HCT116 (cell line): ENCODE measurements around the gene ZNF74. TPM values are rescaled to one million over a fixed set of nuclear protein-coding genes. Genes with fewer than 3 reads are reported as not detected.

Experiments
- ATAC-seq: fragments of 200-7000 bp; cut with Tn5 transposase; 2 replicates; pipeline ENCODE4 v1.9.1; 2020; ENCODE audit warnings: mild to moderate bottlenecking, moderate library complexity
- BruUV-seq: library from RNA; stranded (reverse); fragments of 400-500 nt; replicated peaks from 2 replicates; lab custom pipeline; 2021; lab: Mats Ljungman, UMichigan
- CTCF ChIA-PET: fragments of 300-600 bp; sonication (Branson Sonifier 250); formaldehyde crosslinking; loops from one replicate; lab custom pipeline; 2021; ENCODE audit warnings: antibody characterized with exemption; lab: Charles Lee
- POLR2A ChIA-PET: fragments of 300-600, 350-600 bp; sonication (Branson Sonifier 250); formaldehyde crosslinking; loops from one replicate; lab custom pipeline; 2021; ENCODE audit warnings: antibody characterized with exemption; lab: Charles Lee
- RAD21 ChIA-PET, 2 experiments: fragments of 300-600 bp; sonication (Branson Sonifier 250); formaldehyde crosslinking; loops; one replicate each; lab custom pipeline; 2023; ENCODE audit warnings: low total read pairs in 2 of 2; ENCODE audit not compliant: uncharacterized antibody in 2 of 2, unreplicated experiment in 2 of 2, low non-redundant PET in 1 of 2; lab: Charles Lee
- DNase-seq: peaks from one replicate; pipeline ENCODE4 v3.0.0-alpha.2; 2010; ENCODE audit warnings: low read depth, low spot score
- H2AFZ ChIP-seq: fragments of 200-600 bp; shearing (Covaris generic), sonication (generic); 2 replicates; pipeline ENCODE4 v1.6.1; 2017; ENCODE audit warnings: low read depth, mixed run types, mixed read lengths, antibody characterized with exemption, low read length; ENCODE audit not compliant: poor library complexity, severe bottlenecking
- H3K27ac ChIP-seq: 2 replicates; pipeline ENCODE4 v1.5.1; 2012; ENCODE audit warnings: low read depth, low read length
- H3K27me3 ChIP-seq: fragments of 200-600 bp; sonication (generic); 2 replicates; pipeline ENCODE4 v1.6.1; 2016; ENCODE audit warnings: mixed run types, low read length, mixed read lengths; ENCODE audit not compliant: insufficient read depth
- H3K36me3 ChIP-seq, 2 experiments: fragments of 200-500 bp in 1 of 2; fragments of 200-600 bp in 1 of 2; sonication (Bioruptor generic) in 1 of 2; sonication (generic) in 1 of 2; 2 replicates each; pipeline versions ENCODE4 v1.5.1 to v1.6.1; 2014 to 2016; ENCODE audit warnings: low read length in 2 of 2, inconsistent platforms in 1 of 2, mixed read lengths in 1 of 2, mixed run types in 1 of 2; ENCODE audit not compliant: insufficient read depth in 2 of 2, control insufficient read depth in 1 of 2
- H3K4me1 ChIP-seq, 2 experiments: fragments of 200-600 bp in 1 of 2; sonication (generic) in 1 of 2; 2 replicates each; pipeline versions ENCODE4 v1.5.1 to v1.6.1; 2012 to 2017; ENCODE audit warnings: low read length in 2 of 2, inconsistent platforms in 1 of 2, mild to moderate bottlenecking in 1 of 2, mixed read lengths in 1 of 2, mixed run types in 1 of 2, moderate library complexity in 1 of 2; ENCODE audit not compliant: insufficient read depth in 2 of 2, control insufficient read depth in 1 of 2
- H3K4me2 ChIP-seq: fragments of 200-600 bp; sonication (generic); 2 replicates; pipeline ENCODE4 v1.6.1; 2017; ENCODE audit warnings: mixed run types, low read length, mixed read lengths
- H3K4me3 ChIP-seq, 2 experiments: fragments of 200-600 bp in 1 of 2; sonication (generic) in 1 of 2; replicated peaks in 1 of 2; 2 replicates each; pipeline ENCODE4 v1.5.1; 2011 to 2016; ENCODE audit warnings: low read length in 2 of 2, control low read depth in 1 of 2, low read depth in 1 of 2, mild to moderate bottlenecking in 1 of 2, mixed read lengths in 1 of 2, mixed run types in 1 of 2
- H3K79me2 ChIP-seq: fragments of 200-600 bp; sonication (generic); 2 replicates; pipeline ENCODE4 v1.6.1; 2017; ENCODE audit warnings: mild to moderate bottlenecking, mixed run types, low read length, moderate library complexity, mixed read lengths; ENCODE audit not compliant: insufficient read depth
- H3K9ac ChIP-seq: fragments of 200-600 bp; sonication (generic); 2 replicates; pipeline ENCODE4 v1.6.1; 2016; ENCODE audit warnings: low read length, mixed read lengths
- H3K9me2 ChIP-seq: fragments of 200-600 bp; sonication (generic), shearing (Covaris generic); 2 replicates; pipeline ENCODE4 v1.6.1; 2017; ENCODE audit warnings: mixed run types, mild to moderate bottlenecking, moderate library complexity; ENCODE audit not compliant: insufficient read depth
- H3K9me3 ChIP-seq, 2 experiments: fragments of 200-500 bp in 1 of 2; fragments of 200-600 bp in 1 of 2; sonication (Bioruptor generic) in 1 of 2; sonication (generic) in 1 of 2; 2 replicates each; pipeline ENCODE4 v1.6.1; 2014 to 2017; ENCODE audit warnings: low read length in 2 of 2, mixed read lengths in 2 of 2, inconsistent platforms in 1 of 2, low read depth in 1 of 2, mild to moderate bottlenecking in 1 of 2, mixed run types in 1 of 2, moderate library complexity in 1 of 2; ENCODE audit not compliant: control insufficient read depth in 1 of 2, insufficient read depth in 1 of 2
- H4K20me1 ChIP-seq: fragments of 200-600 bp; sonication (generic), shearing (Covaris generic); 2 replicates; pipeline ENCODE4 v1.6.1; 2017; ENCODE audit warnings: mixed run types, mild to moderate bottlenecking, moderate library complexity; ENCODE audit not compliant: insufficient read depth
- CBX3 ChIP-seq: IDR thresholded peaks from 2 replicates; pipeline ENCODE4 v1.6.1; 2012; ENCODE audit warnings: low read depth
- CEBPB ChIP-seq: IDR thresholded peaks from 2 replicates; pipeline ENCODE4 v1.6.1; 2012; ENCODE audit warnings: low read depth
- EGR1 ChIP-seq: IDR thresholded peaks from 2 replicates; pipeline ENCODE4 v1.6.1; 2012; ENCODE audit warnings: low read depth
- ELF1 ChIP-seq: IDR thresholded peaks from 2 replicates; pipeline ENCODE4 v1.6.1; 2012; ENCODE audit warnings: low read depth, borderline replicate concordance
- EZH2 ChIP-seq: fragments of 200-600 bp; sonication (generic); IDR thresholded peaks from 2 replicates; pipeline ENCODE4 v1.6.1; 2017; ENCODE audit warnings: antibody characterized with exemption, mixed run types
- EZH2phosphoT487 ChIP-seq: fragments of 200-600 bp; IDR thresholded peaks from 2 replicates; pipeline ENCODE4 v1.6.1; 2018; ENCODE audit warnings: antibody characterized with exemption, borderline replicate concordance
- RAD21 ChIP-seq: IDR thresholded peaks from 2 replicates; pipeline ENCODE4 v1.6.1; 2012; ENCODE audit warnings: low read depth, mild to moderate bottlenecking
- SIN3A ChIP-seq: IDR thresholded peaks from 2 replicates; pipeline ENCODE4 v1.6.1; 2012; ENCODE audit warnings: low read depth
- SRF ChIP-seq: IDR thresholded peaks from 2 replicates; pipeline ENCODE4 v1.6.1; 2012; ENCODE audit warnings: low read depth
- ZFX ChIP-seq: fragments of 450-650 bp; IDR thresholded peaks from 2 replicates; pipeline ENCODE4 v1.6.1; 2017
- ZNF274 ChIP-seq: fragments of 200-500 bp; sonication (Bioruptor generic); IDR thresholded peaks from 2 replicates; pipeline ENCODE4 v1.6.1; 2014; ENCODE audit warnings: mild to moderate bottlenecking, low read depth, low read length, inconsistent platforms
- intact Hi-C: fragments of 100-400 bp; cut with micrococcal nuclease; formaldehyde crosslinking; loops from 2 replicates; pipeline ENCODE4 v1.10.0; 2022
- total RNA-seq: library from RNA; stranded (reverse); gene quantifications from one replicate; pipeline ENCODE4 v1.2.1, GENCODE V29; 2021; ENCODE audit not compliant: unreplicated experiment
- TF ChIP-seq, protein P1 (sequence below), 3 experiments: fragments of 200-600 bp in 1 of 3; sonication (generic) in 1 of 3; IDR thresholded peaks in 2 of 3; conservative IDR thresholded peaks in 1 of 3; 2 replicates each; pipeline ENCODE4 v1.5.1; 2012 to 2017; ENCODE audit warnings: low read depth in 2 of 3, low read length in 2 of 3, antibody characterized with exemption in 1 of 3, borderline replicate concordance in 1 of 3, control low read depth in 1 of 3, mild to moderate bottlenecking in 1 of 3, mixed read lengths in 1 of 3, mixed run types in 1 of 3, moderate library complexity in 1 of 3; ENCODE audit not compliant: insufficient read depth in 1 of 3

Gene ZNF74
- total RNA-seq, 1 experiment from 2014 or later = 15.4 TPM

DNA sequence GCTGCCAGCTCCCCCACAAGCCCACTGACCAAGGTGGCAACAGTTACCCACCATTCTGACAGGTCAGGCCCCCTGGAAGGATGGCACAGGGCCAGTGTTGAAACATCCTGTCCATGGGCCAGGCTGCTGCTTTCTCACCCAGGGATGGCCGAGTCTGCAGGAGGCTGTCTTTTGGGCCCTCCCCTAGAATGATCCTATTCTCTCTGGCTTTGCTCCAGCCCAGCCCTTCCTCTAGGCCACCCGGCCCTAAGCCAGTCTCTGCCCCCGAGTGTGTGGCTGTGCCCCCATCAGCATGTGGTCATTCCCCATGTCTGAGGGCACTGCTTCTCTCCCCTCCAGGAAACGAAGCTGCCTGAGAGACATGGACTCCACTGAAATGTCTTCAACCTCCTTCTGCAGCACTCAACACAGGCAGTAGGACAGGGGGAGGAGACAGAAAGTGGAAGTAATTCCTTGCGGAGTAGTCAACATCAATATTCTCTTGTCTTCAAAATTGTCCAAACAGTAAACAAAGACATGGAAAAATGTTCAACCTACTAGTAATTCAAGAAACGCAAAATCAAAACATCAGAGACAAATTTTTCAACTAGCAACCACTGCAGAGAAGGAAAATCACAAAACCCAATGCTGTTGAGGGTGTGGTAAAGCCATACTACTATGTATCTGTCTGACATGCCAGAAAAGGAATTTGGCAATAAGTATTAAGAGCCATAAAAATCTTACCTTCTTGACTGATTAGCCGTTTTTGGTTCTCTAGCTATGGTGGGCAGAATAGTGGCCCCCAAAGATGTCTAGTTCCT is 48.7 kb downstream of the ZNF74 start (continued):
- TF ChIP-seq, protein P1, sequence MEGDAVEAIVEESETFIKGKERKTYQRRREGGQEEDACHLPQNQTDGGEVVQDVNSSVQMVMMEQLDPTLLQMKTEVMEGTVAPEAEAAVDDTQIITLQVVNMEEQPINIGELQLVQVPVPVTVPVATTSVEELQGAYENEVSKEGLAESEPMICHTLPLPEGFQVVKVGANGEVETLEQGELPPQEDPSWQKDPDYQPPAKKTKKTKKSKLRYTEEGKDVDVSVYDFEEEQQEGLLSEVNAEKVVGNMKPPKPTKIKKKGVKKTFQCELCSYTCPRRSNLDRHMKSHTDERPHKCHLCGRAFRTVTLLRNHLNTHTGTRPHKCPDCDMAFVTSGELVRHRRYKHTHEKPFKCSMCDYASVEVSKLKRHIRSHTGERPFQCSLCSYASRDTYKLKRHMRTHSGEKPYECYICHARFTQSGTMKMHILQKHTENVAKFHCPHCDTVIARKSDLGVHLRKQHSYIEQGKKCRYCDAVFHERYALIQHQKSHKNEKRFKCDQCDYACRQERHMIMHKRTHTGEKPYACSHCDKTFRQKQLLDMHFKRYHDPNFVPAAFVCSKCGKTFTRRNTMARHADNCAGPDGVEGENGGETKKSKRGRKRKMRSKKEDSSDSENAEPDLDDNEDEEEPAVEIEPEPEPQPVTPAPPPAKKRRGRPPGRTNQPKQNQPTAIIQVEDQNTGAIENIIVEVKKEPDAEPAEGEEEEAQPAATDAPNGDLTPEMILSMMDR (IDR thresholded peaks at IDR 0.05 in 2 of 3, conservative IDR thresholded peaks at IDR 0.05 in 1 of 3; ENCODE audit: borderline replicate concordance in 1 of 3, insufficient read depth in 1 of 3, low read depth in 2 of 3, low read length in 2 of 3) = no peak
- TF ChIP-seq SIN3A = no peak
- no peak for TF ChIP-seq RAD21
- no peak for TF ChIP-seq EZH2
- TF ChIP-seq EGR1 = no peak
- no peak for TF ChIP-seq ZFX
- no peak for TF ChIP-seq ELF1
- no peak for TF ChIP-seq CEBPB
- TF ChIP-seq SRF = no peak

DNA sequence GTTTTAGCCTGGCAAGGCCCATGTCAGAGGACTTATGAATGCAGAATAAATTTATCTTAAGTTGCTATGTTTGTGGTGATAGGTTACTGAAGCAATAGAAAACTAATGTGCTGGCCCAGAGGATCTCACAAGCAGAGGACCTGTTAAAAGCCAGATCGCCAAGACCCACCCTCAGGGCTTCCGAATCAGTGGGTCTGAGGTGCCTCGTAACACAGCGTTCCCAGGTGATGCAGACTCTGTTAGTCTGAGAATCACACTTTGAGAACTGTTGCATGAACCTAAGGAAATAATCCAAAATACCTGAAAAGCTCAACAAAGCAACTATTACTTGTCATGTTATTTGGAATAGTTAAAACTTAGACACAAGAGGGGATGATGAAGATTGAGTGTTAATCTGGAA is 50.4 kb downstream of the ZNF74 start:
- H3K9me2 ChIP-seq = no peaks in the 10 kb centered on the region
- no peak for ATAC-seq
- BruUV-seq = no TSS peak
- no peak overlapping the region for H2AFZ ChIP-seq
- RAD21 ChIA-PET = interaction anchor here in 1 of 2 experiments (0.6 kb wide), 1 partner anchor 15 kb away, joined by 5 read pairs; no protein-coding TSS in a partner anchor
- TF ChIP-seq CBX3 = no peak
- TF ChIP-seq ZNF274 = no peak
- TF ChIP-seq, protein P1 (IDR thresholded peaks at IDR 0.05 in 2 of 3, conservative IDR thresholded peaks at IDR 0.05 in 1 of 3; ENCODE audit: borderline replicate concordance in 1 of 3, insufficient read depth in 1 of 3, low read depth in 2 of 3, low read length in 2 of 3) = no peak
- TF ChIP-seq EZH2phosphoT487 = no peak
- TF ChIP-seq, all 23 proteins: peak for 0
- Histone ChIP-seq H3K9me3 (no peaks in the 10 kb centered on the region), H3K79me2 (no peaks in the 10 kb centered on the region), H3K4me1 (no peaks in the 10 kb centered on the region), H3K27me3 (no peaks in the 10 kb centered on the region), H3K4me3 (no peak overlapping the region), H3K36me3 (no peaks in the 10 kb centered on the region; a peak in 1 of 4 replicates), H4K20me1 (no peaks in the 10 kb centered on the region), H3K9ac (no peak overlapping the region), H3K4me2 (no peak overlapping the region), H3K27ac (no peak overlapping the region)
- DNase-seq = no peak
- intact Hi-C loops = no loop called here
- ChIA-PET POLR2A (no interaction called here), CTCF (interaction anchor here (1.0 kb wide), 1 partner anchor 15 kb away, joined by 4 read pairs; no protein-coding TSS in a partner anchor)
